ENCODE data around the gene HMGCLL1.

Gene HMGCLL1

GRCh38 chr6:55530931-55531330, 48.1 kb downstream of the HMGCLL1 start:
- Histone ChIP-seq H3K4me1 (ENCODE audit: control insufficient read depth in 1 of 2, insufficient read depth in 2 of 2, low read length in 2 of 2) (no peaks in the 10 kb centered on the region), H3K27ac (ENCODE audit: low read length) (no peak overlapping the region), H3K36me3 (ENCODE audit: control insufficient read depth in 1 of 2, insufficient read depth in 2 of 2, low read length in 2 of 2) (no peaks in the 10 kb centered on the region), H3K4me3 (ENCODE audit: low read depth in 1 of 2, low read length in 2 of 2) (no peak overlapping the region), H3K27me3 (ENCODE audit: low read depth, low read length) (no peaks in the 10 kb centered on the region), H3K9me3 (ENCODE audit: control insufficient read depth in 1 of 2, low read length in 2 of 2) (no peaks in the 10 kb centered on the region)

- Histone ChIP-seq H3K36me3 (ENCODE audit: control insufficient read depth in 1 of 2, insufficient read depth in 2 of 2, low read length in 2 of 2) (no peaks in the 10 kb centered on the region), H3K4me3 (ENCODE audit: low read depth in 1 of 2, low read length in 2 of 2) (no peak overlapping the region), H3K27ac (ENCODE audit: low read length) (no peak overlapping the region), H3K9me3 (ENCODE audit: control insufficient read depth in 1 of 2, low read length in 2 of 2) (no peaks in the 10 kb centered on the region), H3K4me1 (ENCODE audit: control insufficient read depth in 1 of 2, insufficient read depth in 2 of 2, low read length in 2 of 2) (no peaks in the 10 kb centered on the region), H3K27me3 (ENCODE audit: low read depth, low read length) (no peaks in the 10 kb centered on the region)
Observed at GRCh38 chr6:55528624-55529023, 50.4 kb downstream of the HMGCLL1 start.

- H3K9me3 ChIP-seq (ENCODE audit: control insufficient read depth in 1 of 2, low read length in 2 of 2) = no peaks in the 10 kb centered on the region
- no peak overlapping the region for H3K27ac ChIP-seq (ENCODE audit: low read length)
Observed at GRCh38 chr6:55524441-55524840, 54.6 kb downstream of the HMGCLL1 start.

GRCh38 chr6:55518529-55519060, 60.4 kb downstream of the HMGCLL1 start:
- Histone ChIP-seq H3K9me3 (ENCODE audit: control insufficient read depth in 1 of 2, low read length in 2 of 2) (no peaks in the 10 kb centered on the region), H3K4me1 (ENCODE audit: control insufficient read depth in 1 of 2, insufficient read depth in 2 of 2, low read length in 2 of 2) (no peaks in the 10 kb centered on the region), H3K4me3 (ENCODE audit: low read depth in 1 of 2, low read length in 2 of 2) (no peak overlapping the region), H3K36me3 (ENCODE audit: control insufficient read depth in 1 of 2, insufficient read depth in 2 of 2, low read length in 2 of 2) (no peaks in the 10 kb centered on the region), H3K27ac (ENCODE audit: low read length) (no peak overlapping the region), H3K27me3 (ENCODE audit: low read depth, low read length) (no peaks in the 10 kb centered on the region)

More at GRCh38 chr6:55524441-55524840, 54.6 kb downstream of the HMGCLL1 start:
- Histone ChIP-seq H3K4me1 (ENCODE audit: control insufficient read depth in 1 of 2, insufficient read depth in 2 of 2, low read length in 2 of 2) (no peaks in the 10 kb centered on the region), H3K27me3 (ENCODE audit: low read depth, low read length) (no peaks in the 10 kb centered on the region), H3K36me3 (ENCODE audit: control insufficient read depth in 1 of 2, insufficient read depth in 2 of 2, low read length in 2 of 2) (no peaks in the 10 kb centered on the region), H3K4me3 (ENCODE audit: low read depth in 1 of 2, low read length in 2 of 2) (no peak overlapping the region)

GRCh38 chr6:55516736-55517135, 62.3 kb downstream of the HMGCLL1 start:
- Histone ChIP-seq H3K4me3 (ENCODE audit: low read depth in 1 of 2, low read length in 2 of 2) (no peak overlapping the region), H3K36me3 (ENCODE audit: control insufficient read depth in 1 of 2, insufficient read depth in 2 of 2, low read length in 2 of 2) (no peaks in the 10 kb centered on the region)

GRCh38 chr6:55512904-55513303, 66.1 kb downstream of the HMGCLL1 start:
- Histone ChIP-seq H3K27me3 (ENCODE audit: low read depth, low read length) (no peaks in the 10 kb centered on the region), H3K4me1 (ENCODE audit: control insufficient read depth in 1 of 2, insufficient read depth in 2 of 2, low read length in 2 of 2) (no peaks in the 10 kb centered on the region), H3K36me3 (ENCODE audit: control insufficient read depth in 1 of 2, insufficient read depth in 2 of 2, low read length in 2 of 2) (no peaks in the 10 kb centered on the region), H3K4me3 (ENCODE audit: low read depth in 1 of 2, low read length in 2 of 2) (no peak overlapping the region), H3K27ac (ENCODE audit: low read length) (no peak overlapping the region), H3K9me3 (ENCODE audit: control insufficient read depth in 1 of 2, low read length in 2 of 2) (no peaks in the 10 kb centered on the region)

More at GRCh38 chr6:55516736-55517135, 62.3 kb downstream of the HMGCLL1 start:
- Histone ChIP-seq H3K9me3 (ENCODE audit: control insufficient read depth in 1 of 2, low read length in 2 of 2) (no peaks in the 10 kb centered on the region), H3K4me1 (ENCODE audit: control insufficient read depth in 1 of 2, insufficient read depth in 2 of 2, low read length in 2 of 2) (no peaks in the 10 kb centered on the region), H3K27me3 (ENCODE audit: low read depth, low read length) (no peaks in the 10 kb centered on the region), H3K27ac (ENCODE audit: low read length) (no peak overlapping the region)

- H3K9me3 ChIP-seq (ENCODE audit: control insufficient read depth in 1 of 2, low read length in 2 of 2) = no peaks in the 10 kb centered on the region
- no peaks in the 10 kb centered on the region for H3K36me3 ChIP-seq (ENCODE audit: control insufficient read depth in 1 of 2, insufficient read depth in 2 of 2, low read length in 2 of 2)
- H3K4me3 ChIP-seq (ENCODE audit: low read depth in 1 of 2, low read length in 2 of 2) = no peak overlapping the region
- no peaks in the 10 kb centered on the region for H3K27me3 ChIP-seq (ENCODE audit: low read depth, low read length)
- no peaks in the 10 kb centered on the region for H3K4me1 ChIP-seq (ENCODE audit: control insufficient read depth in 1 of 2, insufficient read depth in 2 of 2, low read length in 2 of 2)
- H3K27ac ChIP-seq (ENCODE audit: low read length) = no peak overlapping the region
Observed at GRCh38 chr6:55511122-55511800, 67.7 kb downstream of the HMGCLL1 start.

- Histone ChIP-seq H3K9me3 (ENCODE audit: control insufficient read depth in 1 of 2, low read length in 2 of 2) (no peaks in the 10 kb centered on the region), H3K4me1 (ENCODE audit: control insufficient read depth in 1 of 2, insufficient read depth in 2 of 2, low read length in 2 of 2) (no peaks in the 10 kb centered on the region), H3K36me3 (ENCODE audit: control insufficient read depth in 1 of 2, insufficient read depth in 2 of 2, low read length in 2 of 2) (no peaks in the 10 kb centered on the region), H3K27me3 (ENCODE audit: low read depth, low read length) (no peaks in the 10 kb centered on the region), H3K27ac (ENCODE audit: low read length) (no peak overlapping the region), H3K4me3 (ENCODE audit: low read depth in 1 of 2, low read length in 2 of 2) (no peak overlapping the region)
Observed at GRCh38 chr6:55499591-55499990, 79.4 kb downstream of the HMGCLL1 start.

- H3K4me3 ChIP-seq (ENCODE audit: low read depth in 1 of 2, low read length in 2 of 2) = no peak overlapping the region
- no peaks in the 10 kb centered on the region for H3K36me3 ChIP-seq (ENCODE audit: control insufficient read depth in 1 of 2, insufficient read depth in 2 of 2, low read length in 2 of 2)
- no peak overlapping the region for H3K27ac ChIP-seq (ENCODE audit: low read length)
- no peaks in the 10 kb centered on the region for H3K9me3 ChIP-seq (ENCODE audit: control insufficient read depth in 1 of 2, low read length in 2 of 2)
- no peaks in the 10 kb centered on the region for H3K4me1 ChIP-seq (ENCODE audit: control insufficient read depth in 1 of 2, insufficient read depth in 2 of 2, low read length in 2 of 2)
- H3K27me3 ChIP-seq (ENCODE audit: low read depth, low read length) = no peaks in the 10 kb centered on the region
Observed at GRCh38 chr6:55497694-55498093, 81.3 kb downstream of the HMGCLL1 start.

GRCh38 chr6:55496201-55496600, 82.8 kb downstream of the HMGCLL1 start:
- Histone ChIP-seq H3K9me3 (ENCODE audit: control insufficient read depth in 1 of 2, low read length in 2 of 2) (no peaks in the 10 kb centered on the region), H3K27me3 (ENCODE audit: low read depth, low read length) (no peaks in the 10 kb centered on the region), H3K4me3 (ENCODE audit: low read depth in 1 of 2, low read length in 2 of 2) (no peak overlapping the region), H3K27ac (ENCODE audit: low read length) (no peak overlapping the region), H3K4me1 (ENCODE audit: control insufficient read depth in 1 of 2, insufficient read depth in 2 of 2, low read length in 2 of 2) (no peaks in the 10 kb centered on the region), H3K36me3 (ENCODE audit: control insufficient read depth in 1 of 2, insufficient read depth in 2 of 2, low read length in 2 of 2) (no peaks in the 10 kb centered on the region)

GRCh38 chr6:55495277-55495676, 83.7 kb downstream of the HMGCLL1 start:
- H3K9me3 ChIP-seq (ENCODE audit: control insufficient read depth in 1 of 2, low read length in 2 of 2) = no peaks in the 10 kb centered on the region
- no peaks in the 10 kb centered on the region for H3K36me3 ChIP-seq (ENCODE audit: control insufficient read depth in 1 of 2, insufficient read depth in 2 of 2, low read length in 2 of 2)
- H3K27me3 ChIP-seq (ENCODE audit: low read depth, low read length) = no peaks in the 10 kb centered on the region
- H3K4me1 ChIP-seq (ENCODE audit: control insufficient read depth in 1 of 2, insufficient read depth in 2 of 2, low read length in 2 of 2) = no peaks in the 10 kb centered on the region
- no peak overlapping the region for H3K4me3 ChIP-seq (ENCODE audit: low read depth in 1 of 2, low read length in 2 of 2)
- H3K27ac ChIP-seq (ENCODE audit: low read length) = no peak overlapping the region

GRCh38 chr6:55494411-55494810, 84.6 kb downstream of the HMGCLL1 start:
- Histone ChIP-seq H3K36me3 (ENCODE audit: control insufficient read depth in 1 of 2, insufficient read depth in 2 of 2, low read length in 2 of 2) (no peaks in the 10 kb centered on the region), H3K4me1 (ENCODE audit: control insufficient read depth in 1 of 2, insufficient read depth in 2 of 2, low read length in 2 of 2) (no peaks in the 10 kb centered on the region), H3K27ac (ENCODE audit: low read length) (no peak overlapping the region), H3K4me3 (ENCODE audit: low read depth in 1 of 2, low read length in 2 of 2) (no peak overlapping the region), H3K9me3 (ENCODE audit: control insufficient read depth in 1 of 2, low read length in 2 of 2) (no peaks in the 10 kb centered on the region), H3K27me3 (ENCODE audit: low read depth, low read length) (no peaks in the 10 kb centered on the region)

Data from muscle layer of duodenum (tissue), 2 donors.